ENCODE results near the gene CDNF. TPM values are rescaled to one million over a fixed set of nuclear protein-coding genes. Genes with fewer than 3 reads are reported as not detected.

Gene CDNF
- total RNA-seq, 1 donor from 2014 or later = 1.0 TPM

- no peak overlapping the region for H3K27ac ChIP-seq (ENCODE audit: low read depth, low read length)
Measured at GRCh38 chr10:14775656-14776055, 62.2 kb downstream of the CDNF start.

GRCh38 chr10:14774797-14775196, 63.0 kb downstream of the CDNF start, which contains the start of gene FAM107B:
Gene FAM107B (minus strand): TSS chr10:14774897. CDS start chr10:14774663, 234 bp downstream.
- no peaks in the 10 kb centered on the region for H3K9me3 ChIP-seq (ENCODE audit: control insufficient read depth in 3 of 3, low read length in 3 of 3)
- H3K4me1 ChIP-seq (ENCODE audit: control insufficient read depth in 3 of 3, insufficient read depth in 3 of 3, low read length in 3 of 3) = no peaks in the 10 kb centered on the region
- no peak within 1 kb of the TSS for H3K4me3 ChIP-seq (ENCODE audit: low read length in 3 of 3)
- no peak within 1 kb of the TSS for H3K27ac ChIP-seq (ENCODE audit: low read depth, low read length)
- H3K36me3 ChIP-seq (ENCODE audit: control insufficient read depth in 3 of 3, insufficient read depth in 3 of 3, low read length in 3 of 3) = no peaks in the 10 kb centered on the region
- no peaks in the 10 kb centered on the region for H3K27me3 ChIP-seq (ENCODE audit: control insufficient read depth in 3 of 3, insufficient read depth in 3 of 3, low read length in 3 of 3)
- no peak within 1 kb of the TSS for H3K9ac ChIP-seq (ENCODE audit: low read depth in 1 of 3, low read length in 3 of 3)

More at GRCh38 chr10:14775656-14776055, 62.2 kb downstream of the CDNF start:
- H3K4me1 ChIP-seq (ENCODE audit: control insufficient read depth in 3 of 3, insufficient read depth in 3 of 3, low read length in 3 of 3) = no peaks in the 10 kb centered on the region
- H3K36me3 ChIP-seq (ENCODE audit: control insufficient read depth in 3 of 3, insufficient read depth in 3 of 3, low read length in 3 of 3) = no peaks in the 10 kb centered on the region
- H3K9me3 ChIP-seq (ENCODE audit: control insufficient read depth in 3 of 3, low read length in 3 of 3) = no peaks in the 10 kb centered on the region
- no peak overlapping the region for H3K4me3 ChIP-seq (ENCODE audit: low read length in 3 of 3)
- no peaks in the 10 kb centered on the region for H3K27me3 ChIP-seq (ENCODE audit: control insufficient read depth in 3 of 3, insufficient read depth in 3 of 3, low read length in 3 of 3)
- H3K9ac ChIP-seq (ENCODE audit: low read depth in 1 of 3, low read length in 3 of 3) = no peak overlapping the region

- Histone ChIP-seq H3K27ac (ENCODE audit: low read depth, low read length) (no peak overlapping the region), H3K36me3 (ENCODE audit: control insufficient read depth in 3 of 3, insufficient read depth in 3 of 3, low read length in 3 of 3) (no peaks in the 10 kb centered on the region), H3K9ac (ENCODE audit: low read depth in 1 of 3, low read length in 3 of 3) (no peak overlapping the region), H3K4me3 (ENCODE audit: low read length in 3 of 3) (no peak overlapping the region), H3K4me1 (ENCODE audit: control insufficient read depth in 3 of 3, insufficient read depth in 3 of 3, low read length in 3 of 3) (no peaks in the 10 kb centered on the region), H3K9me3 (ENCODE audit: control insufficient read depth in 3 of 3, low read length in 3 of 3) (no peaks in the 10 kb centered on the region), H3K27me3 (ENCODE audit: control insufficient read depth in 3 of 3, insufficient read depth in 3 of 3, low read length in 3 of 3) (no peaks in the 10 kb centered on the region)
Measured at GRCh38 chr10:14774214-14774580, 63.6 kb downstream of the CDNF start.

GRCh38 chr10:14773551-14774213, 64.2 kb downstream of the CDNF start:
- Histone ChIP-seq H3K27ac (ENCODE audit: low read depth, low read length) (no peak overlapping the region), H3K9ac (ENCODE audit: low read depth in 1 of 3, low read length in 3 of 3) (no peak overlapping the region), H3K4me3 (ENCODE audit: low read length in 3 of 3) (no peak overlapping the region), H3K27me3 (ENCODE audit: control insufficient read depth in 3 of 3, insufficient read depth in 3 of 3, low read length in 3 of 3) (no peaks in the 10 kb centered on the region), H3K36me3 (ENCODE audit: control insufficient read depth in 3 of 3, insufficient read depth in 3 of 3, low read length in 3 of 3) (no peaks in the 10 kb centered on the region), H3K4me1 (ENCODE audit: control insufficient read depth in 3 of 3, insufficient read depth in 3 of 3, low read length in 3 of 3) (no peaks in the 10 kb centered on the region), H3K9me3 (ENCODE audit: control insufficient read depth in 3 of 3, low read length in 3 of 3) (no peaks in the 10 kb centered on the region)

GRCh38 chr10:14772399-14772798, 65.4 kb downstream of the CDNF start:
- no peaks in the 10 kb centered on the region for H3K4me1 ChIP-seq (ENCODE audit: control insufficient read depth in 3 of 3, insufficient read depth in 3 of 3, low read length in 3 of 3)
- no peak overlapping the region for H3K4me3 ChIP-seq (ENCODE audit: low read length in 3 of 3)
- H3K27me3 ChIP-seq (ENCODE audit: control insufficient read depth in 3 of 3, insufficient read depth in 3 of 3, low read length in 3 of 3) = no peaks in the 10 kb centered on the region
- no peaks in the 10 kb centered on the region for H3K36me3 ChIP-seq (ENCODE audit: control insufficient read depth in 3 of 3, insufficient read depth in 3 of 3, low read length in 3 of 3)
- H3K27ac ChIP-seq (ENCODE audit: low read depth, low read length) = no peak overlapping the region
- no peaks in the 10 kb centered on the region for H3K9me3 ChIP-seq (ENCODE audit: control insufficient read depth in 3 of 3, low read length in 3 of 3)
- no peak overlapping the region for H3K9ac ChIP-seq (ENCODE audit: low read depth in 1 of 3, low read length in 3 of 3)

GRCh38 chr10:14770927-14771326, 66.9 kb downstream of the CDNF start:
- Histone ChIP-seq H3K9me3 (ENCODE audit: control insufficient read depth in 3 of 3, low read length in 3 of 3) (no peaks in the 10 kb centered on the region), H3K27me3 (ENCODE audit: control insufficient read depth in 3 of 3, insufficient read depth in 3 of 3, low read length in 3 of 3) (no peaks in the 10 kb centered on the region), H3K4me3 (ENCODE audit: low read length in 3 of 3) (no peak overlapping the region), H3K27ac (ENCODE audit: low read depth, low read length) (no peak overlapping the region), H3K4me1 (ENCODE audit: control insufficient read depth in 3 of 3, insufficient read depth in 3 of 3, low read length in 3 of 3) (no peaks in the 10 kb centered on the region), H3K36me3 (ENCODE audit: control insufficient read depth in 3 of 3, insufficient read depth in 3 of 3, low read length in 3 of 3) (no peaks in the 10 kb centered on the region), H3K9ac (ENCODE audit: low read depth in 1 of 3, low read length in 3 of 3) (no peak overlapping the region)

Other genes starting within 250 kb of the CDNF start
- 13.6 TPM for gene FAM107B, start 63.1 kb downstream of the CDNF start, total RNA-seq
- 11.0 TPM for gene HSPA14, start 269 bp upstream of the CDNF start, total RNA-seq
- 12.0 TPM for gene MSANTD7, start 269 bp upstream of the CDNF start, total RNA-seq
- gene SUV39H2, start 40.8 kb upstream of the CDNF start, total RNA-seq = 13.0 TPM
- gene DCLRE1C, start 116.1 kb upstream of the CDNF start, total RNA-seq = 4.7 TPM
- not detected for gene MEIG1, start 121.4 kb upstream of the CDNF start, total RNA-seq
- 1.0 TPM for gene OLAH, start 205.9 kb upstream of the CDNF start, total RNA-seq

All from skeletal muscle tissue (tissue), 4 donors.